PC-3 (cell line): ENCODE measurements around the gene REST. TPM values are rescaled to one million over a fixed set of nuclear protein-coding genes. Genes with fewer than 3 reads are reported as not detected.

Experiments used
- ATAC-seq: fragments of 200-7000 bp; cut with Tn5 transposase; 2 replicates; pipeline ENCODE4 v1.9.1; 2020; ENCODE audit warnings: mild to moderate bottlenecking, moderate library complexity
- BruUV-seq: library from RNA; stranded (reverse); fragments of 400-500 nt; replicated peaks from 2 replicates; lab custom pipeline; 2021; lab: Mats Ljungman, UMichigan
- CTCF ChIA-PET: fragments of 300-600 bp; sonication (Branson Sonifier 250); formaldehyde crosslinking; loops from one replicate; lab custom pipeline; 2022; ENCODE audit warnings: antibody characterized with exemption; lab: Charles Lee
- POLR2A ChIA-PET: fragments of 300-600 bp; sonication (Branson Sonifier 250); formaldehyde crosslinking; loops from one replicate; lab custom pipeline; 2022; ENCODE audit warnings: antibody characterized with exemption; ENCODE audit not compliant: unreplicated experiment; lab: Charles Lee
- DNase-seq: peaks from one replicate; pipeline ENCODE4 v3.0.0-alpha.2; 2015
- H2AFZ ChIP-seq: fragments of 300-600 bp; sonication (generic); 2 replicates; pipeline ENCODE4 v1.6.0; 2016; ENCODE audit warnings: antibody characterized with exemption, low read length
- H3F3A ChIP-seq: fragments of 300-600 bp; sonication (generic); one replicate; pipeline ENCODE4 v1.6.0; 2017; ENCODE audit warnings: antibody characterized with exemption, low read length, control low read depth, mild to moderate bottlenecking; ENCODE audit not compliant: unreplicated experiment
- H3K27ac ChIP-seq: fragments of 300-600 bp; sonication (generic); 2 replicates; pipeline ENCODE4 v1.5.1; 2016; ENCODE audit warnings: mild to moderate bottlenecking, low read length
- H3K27me3 ChIP-seq: fragments of 300-600 bp; sonication (generic); 2 replicates; pipeline ENCODE4 v1.6.1; 2016; ENCODE audit warnings: low read length, mixed read lengths
- H3K36me3 ChIP-seq: fragments of 300-600 bp; sonication (generic); 2 replicates; pipeline ENCODE4 v1.6.1; 2016; ENCODE audit warnings: low read depth, mixed run types, low read length, mixed read lengths
- H3K4me1 ChIP-seq: fragments of 300-600 bp; sonication (generic); 2 replicates; pipeline ENCODE4 v1.5.1; 2016; ENCODE audit warnings: low read length; ENCODE audit not compliant: insufficient read depth
- H3K4me2 ChIP-seq: fragments of 300-600 bp; sonication (generic); 2 replicates; pipeline ENCODE4 v1.6.0; 2016; ENCODE audit warnings: low read length
- H3K4me3 ChIP-seq: fragments of 300-600 bp; sonication (generic); 2 replicates; pipeline ENCODE4 v1.5.1; 2016; ENCODE audit warnings: mild to moderate bottlenecking, low read length, mixed read lengths
- H3K79me2 ChIP-seq: fragments of 300-600 bp; sonication (generic); 2 replicates; pipeline ENCODE4 v1.6.1; 2017; ENCODE audit warnings: low read length, mixed read lengths
- H3K9ac ChIP-seq: fragments of 300-600 bp; sonication (generic); 2 replicates; pipeline ENCODE4 v1.6.0; 2016; ENCODE audit warnings: mild to moderate bottlenecking, low read length
- H3K9me2 ChIP-seq: fragments of 300-600 bp; sonication (generic); replicated peaks from 2 replicates; pipeline ENCODE4 v1.6.1; 2016; ENCODE audit warnings: mixed run types, low read length, mixed read lengths
- H3K9me3 ChIP-seq: fragments of 300-600 bp; sonication (generic); 2 replicates; pipeline ENCODE4 v1.6.1; 2016; ENCODE audit warnings: low read length, mixed read lengths
- H4K20me1 ChIP-seq: fragments of 300-600 bp; sonication (generic); 2 replicates; pipeline ENCODE4 v1.6.1; 2016; ENCODE audit warnings: low read length, mixed read lengths
- CTCF ChIP-seq: fragments of 300-600 bp; sonication (generic); conservative IDR thresholded peaks from 2 replicates; pipeline ENCODE4 v1.5.1; 2017; ENCODE audit warnings: antibody characterized with exemption, low read depth, mild to moderate bottlenecking, low read length
- EZH2 ChIP-seq: fragments of 300-600 bp; sonication (generic); IDR thresholded peaks from one replicate; pipeline ENCODE4 v1.6.1; 2017; ENCODE audit warnings: antibody characterized with exemption, mild to moderate bottlenecking, low read length; ENCODE audit not compliant: unreplicated experiment
- EZH2phosphoT487 ChIP-seq: fragments of 300-600 bp; sonication (generic); IDR thresholded peaks from 2 replicates; pipeline ENCODE4 v1.6.1; 2018; ENCODE audit warnings: mild to moderate bottlenecking, antibody characterized with exemption, low read length, borderline replicate concordance
- intact Hi-C: fragments of 100-400 bp; cut with micrococcal nuclease; formaldehyde crosslinking; loops from 2 replicates; pipeline ENCODE4 v1.9.0; 2023
- total RNA-seq: library from RNA; depleted of rRNA; stranded (reverse); fragments of >200 nt; gene quantifications from 2 replicates; pipeline ENCODE4 v1.2.3, GENCODE V29; 2014

Gene REST
- total RNA-seq, 1 experiment from 2014 or later = 22.4 TPM

GRCh38 chr4:56990109-56990905 lies 82.6 kb downstream of the REST start:
- H2AFZ ChIP-seq = no peak overlapping the region
- POLR2A ChIA-PET = no interaction called here
- H3K36me3 ChIP-seq = peaks cover 83% of the 10 kb centered on the region
- H3K79me2 ChIP-seq = peaks cover 73% of the 10 kb centered on the region
- BruUV-seq = no TSS peak
- DNase-seq = peak; percentile 8
- H3K9me3 ChIP-seq = no peaks in the 10 kb centered on the region
- H3K27ac ChIP-seq = no peak overlapping the region
- no peak overlapping the region for H3K9ac ChIP-seq
- H3F3A ChIP-seq = no peaks in the 10 kb centered on the region
- ATAC-seq = peak; percentile 20; the same call in 1 of the 2 replicates
- TF ChIP-seq EZH2phosphoT487 (no peak), CTCF (no peak), EZH2 (no peak)
- no peak overlapping the region for H3K4me2 ChIP-seq
- H4K20me1 ChIP-seq = peaks cover 32% of the 10 kb centered on the region
- H3K27me3 ChIP-seq = no peaks in the 10 kb centered on the region
- CTCF ChIA-PET = no interaction called here
- H3K9me2 ChIP-seq = no peaks in the 10 kb centered on the region
- H3K4me3 ChIP-seq = no peak overlapping the region
- intact Hi-C loops = no loop called here
- H3K4me1 ChIP-seq = no peaks in the 10 kb centered on the region

DNA sequence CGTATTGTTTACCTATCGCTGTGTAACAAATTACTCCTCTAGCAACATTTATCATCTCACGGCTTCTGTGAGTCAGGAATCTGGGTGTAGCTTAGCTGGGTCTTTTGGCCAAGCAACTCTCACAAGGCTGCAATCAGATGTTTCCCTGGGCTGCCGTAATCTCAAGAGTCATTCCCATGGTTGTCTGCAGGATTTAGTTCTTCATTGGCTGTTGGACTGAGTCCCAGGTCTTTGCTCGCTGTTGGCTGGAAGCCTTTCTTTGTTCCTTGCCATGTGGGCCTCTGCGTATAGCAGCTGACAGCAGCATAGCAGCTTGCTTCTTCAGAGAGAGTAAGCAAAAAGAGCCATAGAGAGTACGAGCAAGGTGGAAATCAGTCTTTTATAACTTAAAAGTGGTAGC lies 87.8 kb downstream of the REST start:
- CTCF ChIA-PET = interaction anchor here (0.6 kb wide), 1 partner anchor 19 kb away, joined by 6 read pairs; no protein-coding TSS in a partner anchor

More for the DNA sequence above, 87.8 kb downstream of the REST start:
- ATAC-seq (peak; percentile 27; the same call in 1 of the 2 replicates), DNase-seq (no peak)
- Histone ChIP-seq H3K4me3 (no peak overlapping the region), H3K9me2 (no peaks in the 10 kb centered on the region), H3K4me1 (no peaks in the 10 kb centered on the region), H4K20me1 (peaks cover 10% of the 10 kb centered on the region; the same call in 1 of the 2 replicates), H3K79me2 (peaks cover 39% of the 10 kb centered on the region), H3K36me3 (peaks cover 77% of the 10 kb centered on the region), H3K9ac (no peak overlapping the region), H3F3A (no peaks in the 10 kb centered on the region), H2AFZ (no peak overlapping the region), H3K27ac (no peak overlapping the region), H3K27me3 (no peaks in the 10 kb centered on the region), H3K9me3 (no peaks in the 10 kb centered on the region), H3K4me2 (no peak overlapping the region)
- POLR2A ChIA-PET = no interaction called here
- no TSS peak for BruUV-seq
- TF ChIP-seq EZH2phosphoT487 (no peak), CTCF (no peak), EZH2 (no peak)
- intact Hi-C loops = no loop called here
